ENCODE measurements around the gene HDAC4. TPM values are rescaled to one million over a fixed set of nuclear protein-coding genes. Genes with fewer than 3 reads are reported as not detected.

The HDAC4 gene
- total and polyA plus RNA-seq, 4 donors, result 2.9 to 37.2 (median 4.4) TPM

GRCh38 chr2:239034561-239035341, 366.1 kb downstream of the HDAC4 start:
- no peak overlapping the region for H3K9ac ChIP-seq (ENCODE audit: low read depth in 1 of 2, low read length in 2 of 2)
- H3K36me3 ChIP-seq (ENCODE audit: control insufficient read depth in 4 of 4, insufficient read depth in 3 of 4, low read depth in 1 of 4, low read length in 3 of 4), result no peaks in the 10 kb centered on the region
- H3K4me3 ChIP-seq (ENCODE audit: low read depth in 1 of 3, low read length in 3 of 3), result no peak overlapping the region
- H3K9me3 ChIP-seq (ENCODE audit: control insufficient read depth in 4 of 4, low read length in 3 of 4), result no peaks in the 10 kb centered on the region
- TF ChIP-seq HNF4A (conservative IDR thresholded peaks at IDR 0.05) (no peak), YY1 (IDR thresholded peaks at IDR 0.05) (no peak), ZBTB33 (IDR thresholded peaks at IDR 0.05) (no peak), NR2F2 (IDR thresholded peaks at IDR 0.05) (no peak), TAF1 (conservative IDR thresholded peaks at IDR 0.05) (no peak), CTCF (IDR thresholded peaks at IDR 0.05; ENCODE audit: low read depth, low read length, missing input control) (no peak), FOXA2 (IDR thresholded peaks at IDR 0.05) (no peak), EGR1 (IDR thresholded peaks at IDR 0.05; ENCODE audit: low read depth in 2 of 2) (no peak), RXRA (IDR thresholded peaks at IDR 0.05) (no peak), RAD21 (IDR thresholded peaks at IDR 0.05) (no peak), SP1 (IDR thresholded peaks at IDR 0.05) (no peak), MAX (IDR thresholded peaks at IDR 0.05) (no peak), FOXA1 (IDR thresholded peaks at IDR 0.05) (no peak), JUND (IDR thresholded peaks at IDR 0.05) (no peak), ATF3 (IDR thresholded peaks at IDR 0.05) (no peak), REST (IDR thresholded peaks at IDR 0.05) (no peak), HNF4G (IDR thresholded peaks at IDR 0.05) (no peak), GABPA (IDR thresholded peaks at IDR 0.05 in 1 of 2, conservative IDR thresholded peaks at IDR 0.05 in 1 of 2) (no peak)
- H3K27me3 ChIP-seq (ENCODE audit: control insufficient read depth in 4 of 4, insufficient read depth in 4 of 4, low read length in 3 of 4), result no peaks in the 10 kb centered on the region
- no peak overlapping the region for H3K27ac ChIP-seq (ENCODE audit: low read depth in 1 of 2, low read length in 2 of 2)
- H3K4me1 ChIP-seq (ENCODE audit: control insufficient read depth in 4 of 4, insufficient read depth in 4 of 4, low read length in 3 of 4), result no peaks in the 10 kb centered on the region
- no peak for DNase-seq (ENCODE audit: low spot score)
- 65% methylated on average over 19 of the region's 19 CpGs for WGBS
